ENCODE results near the gene NXN. TPM values are rescaled to one million over a fixed set of nuclear protein-coding genes. Genes with fewer than 3 reads are reported as not detected.
A peak's percentile ranks its signal among the peaks of the same experiment; 100 is the strongest.

The NXN gene
- 41.9 and 51.7 TPM in 2 replicates for total RNA-seq (2014; rRNA removed; shearing (Covaris generic))
- 8.0 and 10.7 TPM in 2 replicates for polyA plus RNA-seq (2016; fragmentation: Nextera tagmentation; extraction: Ambion mirVana)

- H3K4me2 ChIP-seq (ENCODE audit: unreplicated experiment): peak within 1 kb of the TSS; percentile 84
- DNase-seq: peak; percentile 92
- H4K20me1 ChIP-seq (ENCODE audit: insufficient read depth): peaks cover 4% of the 10 kb centered on the region; the same call in 1 of the 2 replicates
- peak within 1 kb of the TSS; percentile 90 for H3K4me3 ChIP-seq
- peak within 1 kb of the TSS; percentile 55 for H3K27ac ChIP-seq
- peaks cover 27% of the 10 kb centered on the region for H3F3A ChIP-seq (ENCODE audit: insufficient read depth)
- H3K27me3 ChIP-seq (replicated peaks; ENCODE audit: insufficient read depth): no peaks in the 10 kb centered on the region
- 1 to 3% methylated on average over 54 to 75 of the region's 94 CpGs for WGBS, 2 experiments (ENCODE audit: low coverage in 1 of 2, low lambda C conversion rate in 2 of 2, missing lambda C conversion rate in 2 of 2)
- TF ChIP-seq EZH2phosphoT487 (IDR thresholded peaks at IDR 0.05; ENCODE audit: insufficient read depth, low read depth) (no peak), EZH2 (IDR thresholded peaks at IDR 0.05; ENCODE audit: insufficient read depth, poor library complexity, severe bottlenecking) (no peak)
- H3K9me2 ChIP-seq (ENCODE audit: insufficient read depth): no peaks in the 10 kb centered on the region
- no peaks in the 10 kb centered on the region for H3K9me3 ChIP-seq (ENCODE audit: low read depth)
- in situ Hi-C loops (cut with MboI): loop anchor here (5.0 kb wide), 1 partner anchor 192 kb away; no protein-coding TSS in a partner anchor
- H3K36me3 ChIP-seq (ENCODE audit: low read depth): no peaks in the 10 kb centered on the region
- peak within 1 kb of the TSS; percentile 88 for H2AFZ ChIP-seq
- peak within 1 kb of the TSS; percentile 84 for H3K9ac ChIP-seq
- peaks cover 30% of the 10 kb centered on the region for H3K4me1 ChIP-seq (ENCODE audit: insufficient read depth)
- H3K79me2 ChIP-seq (ENCODE audit: insufficient read depth): peaks cover 40% of the 10 kb centered on the region
These were observed at the start of gene NXN for GRCh38 chr17:979539-980405. TSS of gene NXN (minus strand) at chr17:979776.

GRCh38 chr17:1027044-1027443, 47.5 kb upstream of the NXN start:
- no peak overlapping the region for H2AFZ ChIP-seq
- TF ChIP-seq EZH2phosphoT487 (IDR thresholded peaks at IDR 0.05; ENCODE audit: insufficient read depth, low read depth) (no peak), EZH2 (IDR thresholded peaks at IDR 0.05; ENCODE audit: insufficient read depth, poor library complexity, severe bottlenecking) (no peak)
- no peak for DNase-seq
- H3K9ac ChIP-seq: no peak overlapping the region
- no peaks in the 10 kb centered on the region for H3K36me3 ChIP-seq (ENCODE audit: low read depth)
- H3K79me2 ChIP-seq (ENCODE audit: insufficient read depth): no peaks in the 10 kb centered on the region
- no peak overlapping the region for H3K4me2 ChIP-seq (ENCODE audit: unreplicated experiment)
- no peaks in the 10 kb centered on the region for H3K9me3 ChIP-seq (ENCODE audit: low read depth)
- H3K4me3 ChIP-seq: no peak overlapping the region
- H3F3A ChIP-seq (ENCODE audit: insufficient read depth): no peaks in the 10 kb centered on the region
- 83 to 92% methylated on average over 8 to 9 of the region's 9 CpGs for WGBS, 2 experiments (ENCODE audit: low coverage in 1 of 2, low lambda C conversion rate in 2 of 2, missing lambda C conversion rate in 2 of 2)
- peaks cover 5% of the 10 kb centered on the region; the same call in 1 of the 2 replicates for H3K4me1 ChIP-seq (ENCODE audit: insufficient read depth)
- H3K27me3 ChIP-seq (replicated peaks; ENCODE audit: insufficient read depth): no peaks in the 10 kb centered on the region
- no peaks in the 10 kb centered on the region for H4K20me1 ChIP-seq (ENCODE audit: insufficient read depth)
- in situ Hi-C loops (cut with MboI): no loop called here
- no peaks in the 10 kb centered on the region for H3K9me2 ChIP-seq (ENCODE audit: insufficient read depth)
- no peak overlapping the region for H3K27ac ChIP-seq

GRCh38 chr17:1026599-1026975, 47.0 kb upstream of the NXN start:
- Histone ChIP-seq H3K4me1 (ENCODE audit: insufficient read depth) (peaks cover 5% of the 10 kb centered on the region; the same call in 1 of the 2 replicates), H3K9ac (no peak overlapping the region), H3K36me3 (ENCODE audit: low read depth) (no peaks in the 10 kb centered on the region), H3K27ac (no peak overlapping the region), H3K9me3 (ENCODE audit: low read depth) (no peaks in the 10 kb centered on the region), H2AFZ (no peak overlapping the region), H3K79me2 (ENCODE audit: insufficient read depth) (no peaks in the 10 kb centered on the region), H4K20me1 (ENCODE audit: insufficient read depth) (no peaks in the 10 kb centered on the region), H3K4me3 (no peak overlapping the region), H3K27me3 (replicated peaks; ENCODE audit: insufficient read depth) (no peaks in the 10 kb centered on the region), H3K9me2 (ENCODE audit: insufficient read depth) (no peaks in the 10 kb centered on the region), H3F3A (ENCODE audit: insufficient read depth) (no peaks in the 10 kb centered on the region), H3K4me2 (ENCODE audit: unreplicated experiment) (no peak overlapping the region)
- in situ Hi-C loops (cut with MboI): no loop called here
- 98 to 99% methylated on average over 10 of the region's 10 CpGs for WGBS, 2 experiments (ENCODE audit: low coverage in 1 of 2, low lambda C conversion rate in 2 of 2, missing lambda C conversion rate in 2 of 2)
- TF ChIP-seq EZH2 (IDR thresholded peaks at IDR 0.05; ENCODE audit: insufficient read depth, poor library complexity, severe bottlenecking): no peak
- TF ChIP-seq EZH2phosphoT487 (IDR thresholded peaks at IDR 0.05; ENCODE audit: insufficient read depth, low read depth): no peak
- DNase-seq: no peak

GRCh38 chr17:1025733-1026598, 46.4 kb upstream of the NXN start:
- TF ChIP-seq EZH2 (IDR thresholded peaks at IDR 0.05; ENCODE audit: insufficient read depth, poor library complexity, severe bottlenecking) (no peak), EZH2phosphoT487 (IDR thresholded peaks at IDR 0.05; ENCODE audit: insufficient read depth, low read depth) (no peak)
- 88 to 90% methylated on average over 28 of the region's 30 CpGs for WGBS, 2 experiments (ENCODE audit: low coverage in 1 of 2, low lambda C conversion rate in 2 of 2, missing lambda C conversion rate in 2 of 2)

More at GRCh38 chr17:1025733-1026598, 46.4 kb upstream of the NXN start:
- H3K79me2 ChIP-seq (ENCODE audit: insufficient read depth): no peaks in the 10 kb centered on the region
- H3K4me1 ChIP-seq (ENCODE audit: insufficient read depth): peaks cover 5% of the 10 kb centered on the region; the same call in 1 of the 2 replicates
- DNase-seq: no peak
- H3K36me3 ChIP-seq (ENCODE audit: low read depth): no peaks in the 10 kb centered on the region
- H3K4me3 ChIP-seq: no peak overlapping the region
- no peak overlapping the region for H3K27ac ChIP-seq
- in situ Hi-C loops (cut with MboI): no loop called here
- no peaks in the 10 kb centered on the region for H3F3A ChIP-seq (ENCODE audit: insufficient read depth)
- H3K9ac ChIP-seq: no peak overlapping the region
- no peaks in the 10 kb centered on the region for H4K20me1 ChIP-seq (ENCODE audit: insufficient read depth)
- H3K9me2 ChIP-seq (ENCODE audit: insufficient read depth): no peaks in the 10 kb centered on the region
- no peaks in the 10 kb centered on the region for H3K27me3 ChIP-seq (replicated peaks; ENCODE audit: insufficient read depth)
- no peak overlapping the region for H2AFZ ChIP-seq
- H3K4me2 ChIP-seq (ENCODE audit: unreplicated experiment): no peak overlapping the region
- H3K9me3 ChIP-seq (ENCODE audit: low read depth): no peaks in the 10 kb centered on the region

Data from GM23248 (cell line).